ENCODE measurements around the gene FAM209B.
"Not testable (repeated sequence)": the region's sequence is repeated elsewhere in the genome, so short reads cannot be mapped to it uniquely, and the experiment has no call there.

FAM209B gene

GRCh38 chr20:56540415-56540814 lies 7.4 kb downstream of the FAM209B start:
- H3K4me1 ChIP-seq (ENCODE audit: control insufficient read depth in 1 of 2, insufficient read depth in 2 of 2, low read length in 2 of 2) = no peaks in the 10 kb centered on the region

GRCh38 chr20:56542489-56543030 lies 9.5 kb downstream of the FAM209B start:
- Histone ChIP-seq H3K4me1 (ENCODE audit: control insufficient read depth in 1 of 2, insufficient read depth in 2 of 2, low read length in 2 of 2) (no peaks in the 10 kb centered on the region), H3K36me3 (ENCODE audit: control insufficient read depth in 1 of 2, insufficient read depth in 2 of 2, low read length in 2 of 2) (no peaks in the 10 kb centered on the region), H3K27me3 (ENCODE audit: low read depth, low read length) (no peaks in the 10 kb centered on the region), H3K4me3 (ENCODE audit: low read depth in 1 of 2, low read length in 2 of 2) (no peak overlapping the region), H3K9me3 (ENCODE audit: control insufficient read depth in 1 of 2, low read length in 2 of 2) (no peaks in the 10 kb centered on the region), H3K27ac (ENCODE audit: low read length) (no peak overlapping the region)

More at GRCh38 chr20:56540415-56540814, 7.4 kb downstream of the FAM209B start:
- Histone ChIP-seq H3K9me3 (ENCODE audit: control insufficient read depth in 1 of 2, low read length in 2 of 2) (no peaks in the 10 kb centered on the region), H3K36me3 (ENCODE audit: control insufficient read depth in 1 of 2, insufficient read depth in 2 of 2, low read length in 2 of 2) (no peaks in the 10 kb centered on the region), H3K4me3 (ENCODE audit: low read depth in 1 of 2, low read length in 2 of 2) (no peak overlapping the region), H3K27me3 (ENCODE audit: low read depth, low read length) (no peaks in the 10 kb centered on the region), H3K27ac (ENCODE audit: low read length) (no peak overlapping the region)

- no peaks in the 10 kb centered on the region for H3K9me3 ChIP-seq (ENCODE audit: control insufficient read depth in 1 of 2, low read length in 2 of 2)
- no peaks in the 10 kb centered on the region for H3K36me3 ChIP-seq (ENCODE audit: control insufficient read depth in 1 of 2, insufficient read depth in 2 of 2, low read length in 2 of 2)
- H3K27me3 ChIP-seq (ENCODE audit: low read depth, low read length) = no peaks in the 10 kb centered on the region
- no peak overlapping the region for H3K4me3 ChIP-seq (ENCODE audit: low read depth in 1 of 2, low read length in 2 of 2)
- H3K4me1 ChIP-seq (ENCODE audit: control insufficient read depth in 1 of 2, insufficient read depth in 2 of 2, low read length in 2 of 2) = peaks cover 3 to 7% of the 10 kb centered on the region in 2 donors
- H3K27ac ChIP-seq (ENCODE audit: low read length) = no peak overlapping the region
Observed at GRCh38 chr20:56551571-56551970, 18.5 kb downstream of the FAM209B start.

- no peak overlapping the region for H3K27ac ChIP-seq (ENCODE audit: low read length)
- H3K27me3 ChIP-seq (ENCODE audit: low read depth, low read length) = no peaks in the 10 kb centered on the region
- no peak overlapping the region for H3K4me3 ChIP-seq (ENCODE audit: low read depth in 1 of 2, low read length in 2 of 2)
- no peaks in the 10 kb centered on the region for H3K9me3 ChIP-seq (ENCODE audit: control insufficient read depth in 1 of 2, low read length in 2 of 2)
- H3K4me1 ChIP-seq (ENCODE audit: control insufficient read depth in 1 of 2, insufficient read depth in 2 of 2, low read length in 2 of 2) = peaks cover 3 to 7% of the 10 kb centered on the region in 2 donors
- H3K36me3 ChIP-seq (ENCODE audit: control insufficient read depth in 1 of 2, insufficient read depth in 2 of 2, low read length in 2 of 2) = no peaks in the 10 kb centered on the region
Observed at GRCh38 chr20:56552911-56553629, 20.0 kb downstream of the FAM209B start.

GRCh38 chr20:56554869-56555268 lies 21.8 kb downstream of the FAM209B start:
- Histone ChIP-seq H3K4me1 (ENCODE audit: control insufficient read depth in 1 of 2, insufficient read depth in 2 of 2, low read length in 2 of 2) (peaks cover 3 to 7% of the 10 kb centered on the region in 2 donors), H3K27ac (ENCODE audit: low read length) (no peak overlapping the region), H3K36me3 (ENCODE audit: control insufficient read depth in 1 of 2, insufficient read depth in 2 of 2, low read length in 2 of 2) (no peaks in the 10 kb centered on the region), H3K27me3 (ENCODE audit: low read depth, low read length) (no peaks in the 10 kb centered on the region), H3K9me3 (ENCODE audit: control insufficient read depth in 1 of 2, low read length in 2 of 2) (no peaks in the 10 kb centered on the region), H3K4me3 (ENCODE audit: low read depth in 1 of 2, low read length in 2 of 2) (no peak overlapping the region)

GRCh38 chr20:56558968-56559367 lies 25.9 kb downstream of the FAM209B start:
- Histone ChIP-seq H3K4me3 (ENCODE audit: low read depth in 1 of 2, low read length in 2 of 2) (no peak overlapping the region), H3K9me3 (ENCODE audit: control insufficient read depth in 1 of 2, low read length in 2 of 2) (no peaks in the 10 kb centered on the region), H3K4me1 (ENCODE audit: control insufficient read depth in 1 of 2, insufficient read depth in 2 of 2, low read length in 2 of 2) (peaks cover 3 to 7% of the 10 kb centered on the region in 2 donors), H3K27ac (ENCODE audit: low read length) (no peak overlapping the region), H3K27me3 (ENCODE audit: low read depth, low read length) (no peaks in the 10 kb centered on the region), H3K36me3 (ENCODE audit: control insufficient read depth in 1 of 2, insufficient read depth in 2 of 2, low read length in 2 of 2) (no peaks in the 10 kb centered on the region)

- not testable (repeated sequence) for H3K4me3 ChIP-seq (ENCODE audit: low read depth in 1 of 2, low read length in 2 of 2); H3K36me3 ChIP-seq (ENCODE audit: control insufficient read depth in 1 of 2, insufficient read depth in 2 of 2, low read length in 2 of 2); H3K27ac ChIP-seq (ENCODE audit: low read length); H3K27me3 ChIP-seq (ENCODE audit: low read depth, low read length); H3K4me1 ChIP-seq (ENCODE audit: control insufficient read depth in 1 of 2, insufficient read depth in 2 of 2, low read length in 2 of 2); H3K9me3 ChIP-seq (ENCODE audit: control insufficient read depth in 1 of 2, low read length in 2 of 2)
Observed at GRCh38 chr20:56564526-56564925, 31.5 kb downstream of the FAM209B start.

GRCh38 chr20:56565511-56565910 lies 32.5 kb downstream of the FAM209B start:
- Histone ChIP-seq H3K27ac (ENCODE audit: low read length) (no peak overlapping the region), H3K36me3 (ENCODE audit: control insufficient read depth in 1 of 2, insufficient read depth in 2 of 2, low read length in 2 of 2) (no peaks in the 10 kb centered on the region), H3K27me3 (ENCODE audit: low read depth, low read length) (no peaks in the 10 kb centered on the region), H3K9me3 (ENCODE audit: control insufficient read depth in 1 of 2, low read length in 2 of 2) (no peaks in the 10 kb centered on the region), H3K4me3 (ENCODE audit: low read depth in 1 of 2, low read length in 2 of 2) (no peak overlapping the region), H3K4me1 (ENCODE audit: control insufficient read depth in 1 of 2, insufficient read depth in 2 of 2, low read length in 2 of 2) (no peaks in the 10 kb centered on the region)

- H3K27ac ChIP-seq (ENCODE audit: low read length) = no peak overlapping the region
- H3K4me3 ChIP-seq (ENCODE audit: low read depth in 1 of 2, low read length in 2 of 2) = no peak overlapping the region
- H3K9me3 ChIP-seq (ENCODE audit: control insufficient read depth in 1 of 2, low read length in 2 of 2) = no peaks in the 10 kb centered on the region
- no peaks in the 10 kb centered on the region for H3K27me3 ChIP-seq (ENCODE audit: low read depth, low read length)
- no peaks in the 10 kb centered on the region for H3K4me1 ChIP-seq (ENCODE audit: control insufficient read depth in 1 of 2, insufficient read depth in 2 of 2, low read length in 2 of 2)
- no peaks in the 10 kb centered on the region for H3K36me3 ChIP-seq (ENCODE audit: control insufficient read depth in 1 of 2, insufficient read depth in 2 of 2, low read length in 2 of 2)
Observed at GRCh38 chr20:56566621-56567020, 33.6 kb downstream of the FAM209B start.

- no peak overlapping the region for H3K4me3 ChIP-seq (ENCODE audit: low read depth in 1 of 2, low read length in 2 of 2)
- no peaks in the 10 kb centered on the region for H3K4me1 ChIP-seq (ENCODE audit: control insufficient read depth in 1 of 2, insufficient read depth in 2 of 2, low read length in 2 of 2)
- H3K9me3 ChIP-seq (ENCODE audit: control insufficient read depth in 1 of 2, low read length in 2 of 2) = no peaks in the 10 kb centered on the region
- no peaks in the 10 kb centered on the region for H3K27me3 ChIP-seq (ENCODE audit: low read depth, low read length)
- H3K27ac ChIP-seq (ENCODE audit: low read length) = no peak overlapping the region
- H3K36me3 ChIP-seq (ENCODE audit: control insufficient read depth in 1 of 2, insufficient read depth in 2 of 2, low read length in 2 of 2) = no peaks in the 10 kb centered on the region
Observed at GRCh38 chr20:56570832-56571231, 37.8 kb downstream of the FAM209B start.

- Histone ChIP-seq H3K27me3 (ENCODE audit: low read depth, low read length) (no peaks in the 10 kb centered on the region), H3K4me1 (ENCODE audit: control insufficient read depth in 1 of 2, insufficient read depth in 2 of 2, low read length in 2 of 2) (no peaks in the 10 kb centered on the region), H3K27ac (ENCODE audit: low read length) (no peak overlapping the region), H3K36me3 (ENCODE audit: control insufficient read depth in 1 of 2, insufficient read depth in 2 of 2, low read length in 2 of 2) (no peaks in the 10 kb centered on the region), H3K4me3 (ENCODE audit: low read depth in 1 of 2, low read length in 2 of 2) (no peak overlapping the region), H3K9me3 (ENCODE audit: control insufficient read depth in 1 of 2, low read length in 2 of 2) (no peaks in the 10 kb centered on the region)
Observed at GRCh38 chr20:56572172-56572571, 39.1 kb downstream of the FAM209B start.

- Histone ChIP-seq H3K4me3 (ENCODE audit: low read depth in 1 of 2, low read length in 2 of 2) (no peak overlapping the region), H3K9me3 (ENCODE audit: control insufficient read depth in 1 of 2, low read length in 2 of 2) (no peaks in the 10 kb centered on the region), H3K36me3 (ENCODE audit: control insufficient read depth in 1 of 2, insufficient read depth in 2 of 2, low read length in 2 of 2) (no peaks in the 10 kb centered on the region), H3K27ac (ENCODE audit: low read length) (no peak overlapping the region), H3K27me3 (ENCODE audit: low read depth, low read length) (no peaks in the 10 kb centered on the region), H3K4me1 (ENCODE audit: control insufficient read depth in 1 of 2, insufficient read depth in 2 of 2, low read length in 2 of 2) (no peaks in the 10 kb centered on the region)
Observed at GRCh38 chr20:56573986-56574385, 40.9 kb downstream of the FAM209B start.
